Heart left ventricle (tissue), 16 donors: ENCODE data around the gene SUDS3. TPM values are rescaled to one million over a fixed set of nuclear protein-coding genes. Genes with fewer than 3 reads are reported as not detected.

Experiments
- ATAC-seq, 4 donors: fragments of 200-7000 bp; cut with Tn5 transposase; one replicate each; pipeline ENCODE4 v1.9.1; 2020 to 2022; ENCODE audit warnings: moderate library complexity in 4 of 4, mild to moderate bottlenecking in 3 of 4, moderate number of reproducible peaks in 1 of 4
- DNase-seq, 5 donors: peaks; one replicate each; pipeline ENCODE4 v3.0.0-alpha.2; 2020
- H3K27ac ChIP-seq, 12 donors: fragments of 200-600 bp; sonication (generic) in 4 of 12; one replicate each; pipeline versions ENCODE4 v1.5.0 to v1.8.0; 2016 to 2022; ENCODE audit warnings: mild to moderate bottlenecking in 2 of 12
- H3K27me3 ChIP-seq, 9 donors: fragments of 200-600 bp; sonication (generic) in 2 of 9; one replicate each; pipeline versions ENCODE4 v1.5.1 to v1.8.0; 2016 to 2022; ENCODE audit warnings: mild to moderate bottlenecking in 3 of 9
- H3K36me3 ChIP-seq, 9 donors: fragments of 200-600 bp; sonication (generic) in 2 of 9; one replicate each; pipeline versions ENCODE4 v1.5.0 to v1.8.0; 2018 to 2022; ENCODE audit warnings: mild to moderate bottlenecking in 2 of 9
- H3K4me1 ChIP-seq, 12 donors: fragments of 200-600 bp; sonication (generic) in 4 of 12; one replicate each; pipeline versions ENCODE4 v1.5.0 to v1.8.0; 2016 to 2022; ENCODE audit warnings: mild to moderate bottlenecking in 3 of 12
- H3K4me3 ChIP-seq, 12 donors: fragments of 200-600 bp; sonication (generic) in 4 of 12; one replicate each; pipeline versions ENCODE4 v1.5.0 to v1.8.0; 2017 to 2022; ENCODE audit warnings: mild to moderate bottlenecking in 9 of 12, moderate library complexity in 4 of 12
- H3K9me3 ChIP-seq, 12 donors: fragments of 200-600 bp; sonication (generic) in 4 of 12; one replicate each; pipeline versions ENCODE4 v1.5.0 to v1.8.0; 2016 to 2022; ENCODE audit warnings: mild to moderate bottlenecking in 1 of 12
- CTCF ChIP-seq, 12 donors: fragments of 200-600 bp; sonication (generic) in 4 of 12; IDR thresholded peaks; one replicate each; pipeline versions ENCODE4 v1.5.0 to v1.8.0; 2018 to 2022; ENCODE audit warnings: antibody characterized with exemption in 12 of 12, mild to moderate bottlenecking in 5 of 12
- POLR2A ChIP-seq, 2 donors: fragments of 450-650 bp; IDR thresholded peaks; one replicate each; pipeline ENCODE4 v1.6.1; 2017; ENCODE audit warnings: antibody characterized with exemption in 2 of 2, mild to moderate bottlenecking in 2 of 2, moderate library complexity in 2 of 2
- WGBS, 4 donors: extraction: QIAGEN DNeasy Blood & Tissue Kit in 2 of 4; methylation state at CpG; one replicate each; pipeline versions ENCODE4 v1.1.5 to v1.1.7; 2013 to 2018; 5-methylcytosine and 5-hydroxymethylcytosine counted together
- intact Hi-C, 10 donors: fragments of 100-400 bp; cut with DNase I; formaldehyde crosslinking; loops; one replicate each; pipeline versions ENCODE4 v1.11.1 to v1.14.2; 2022
- polyA plus RNA-seq, 2 donors: library from polyadenylated mRNA; stranded (reverse); fragments of 200-250 nt; gene quantifications; one replicate each; pipeline ENCODE4 v1.2.3, GENCODE V29; 2013
- total RNA-seq, 9 donors: library from RNA; depleted of rRNA in 2 of 9; stranded (reverse); fragments of >200 nt in 2 of 9; fragmentation: NEBNext Ultra II Directional in 3 of 9; extraction: Animal tissue kit (Norgen Biotek cat#: 25700) in 3 of 9; gene quantifications; one replicate each; pipeline versions ENCODE4 v1.1.0 to v1.2.4, GENCODE V29; 2016 to 2023
- donor health status: ischemic (EF 13 %, LVEDD 7.1; RV severe dilation, severe dysfunction).
- donor health status: healthy with polysubstance abuse.
- donor health status: DM: no; HTN: yes; CAD: no.
- donor health status: DM: no; HTN: no; CAD: no.
- donor health status: ischemic (EF 25% LVEDD 6.9; RV normal size, moderate dysfunction).
- donor health status: ischemic (EF 25% LVEDD 5.7; RV mildly dilated, moderate dysfunction).
- donor health status: healthy.
- donor health status: DM: yes; HTN: yes; CAD: no.
- donor health status: ischemic (EF 35%, LVEDD 5.7; RV mildly dilated, moderate dysfunction).
- donor health status: nonischemic (EF 11% LVEDD 7.7; RV severe dilation, severe dysfunction).
- donor health status: DM: yes; HTN: yes; CAD: no.
- donor health status: PGD.
- donor health status: ischemic (EF 29% LVEDD 5.4; RV normal size, mild dysfunction).
- donor health status: nonischemic (EF 23%, LVEDD 6.1; RV moderate dilation, normal function).

SUDS3 gene
- total and polyA plus RNA-seq, 11 donors, result 8.0 to 32.1 (median 21.4) TPM

- TF ChIP-seq POLR2A (IDR thresholded peaks at IDR 0.05) (no peak), CTCF (IDR thresholded peaks at IDR 0.05) (no peak)
- no peaks in the 10 kb centered on the region for H3K27me3 ChIP-seq
- H3K9me3 ChIP-seq, result no peaks in the 10 kb centered on the region
- H3K27ac ChIP-seq, result no peak overlapping the region
- DNase-seq (no peak), ATAC-seq (no peak)
- 65 to 79% (median 72%) methylated on average over 2 of the region's 2 CpGs for whole genome bisulfite sequencing, 4 donors
- no peak overlapping the region for H3K4me3 ChIP-seq
- H3K36me3 ChIP-seq, result no peaks in the 10 kb centered on the region
- peaks cover 0 to 29% (median 4%) of the 10 kb centered on the region in 12 donors for H3K4me1 ChIP-seq
- intact Hi-C loops, result no loop called here
These were observed 34.3 kb upstream of the SUDS3 start for GRCh38 chr12:118342090-118342489.

GRCh38 chr12:118344829-118345228, 31.5 kb upstream of the SUDS3 start:
- intact Hi-C loops, result no loop called here

GRCh38 chr12:118345355-118345754, 31.0 kb upstream of the SUDS3 start:
- Histone ChIP-seq H3K4me3 (no peak overlapping the region), H3K4me1 (peaks cover 0 to 33% (median 8%) of the 10 kb centered on the region in 12 donors), H3K36me3 (no peaks in the 10 kb centered on the region), H3K27me3 (no peaks in the 10 kb centered on the region), H3K9me3 (no peaks in the 10 kb centered on the region), H3K27ac (no peak overlapping the region)
- DNase-seq (no peak), ATAC-seq (no peak)
- intact Hi-C loops, result no loop called here
- 40 to 46% (median 46%) methylated on average over 1 of the region's 1 CpG for WGBS, 4 donors
- TF ChIP-seq CTCF (IDR thresholded peaks at IDR 0.05) (no peak), POLR2A (IDR thresholded peaks at IDR 0.05) (no peak)

More at GRCh38 chr12:118344829-118345228, 31.5 kb upstream of the SUDS3 start:
- ATAC-seq (no peak), DNase-seq (no peak)
- H3K27ac ChIP-seq, result no peak overlapping the region
- TF ChIP-seq CTCF (IDR thresholded peaks at IDR 0.05) (no peak), POLR2A (IDR thresholded peaks at IDR 0.05) (no peak)
- no peak overlapping the region for H3K4me3 ChIP-seq
- H3K9me3 ChIP-seq, result no peaks in the 10 kb centered on the region
- no peaks in the 10 kb centered on the region for H3K36me3 ChIP-seq
- peaks cover 0 to 33% (median 8%) of the 10 kb centered on the region in 12 donors for H3K4me1 ChIP-seq
- no peaks in the 10 kb centered on the region for H3K27me3 ChIP-seq

- Histone ChIP-seq H3K36me3 (no peaks in the 10 kb centered on the region), H3K27ac (peak overlapping the region in 1 of 12 donors; percentile 32), H3K4me1 (peaks cover 0 to 33% (median 8%) of the 10 kb centered on the region in 12 donors), H3K4me3 (no peak overlapping the region), H3K27me3 (no peaks in the 10 kb centered on the region), H3K9me3 (no peaks in the 10 kb centered on the region)
- intact Hi-C loops, result no loop called here
- 47 to 58% (median 57%) methylated on average over 7 of the region's 7 CpGs for WGBS, 4 donors
- no peak for DNase-seq
- peak in 2 of 4 donors; percentile 61 to 67 for ATAC-seq
- TF ChIP-seq CTCF (IDR thresholded peaks at IDR 0.05) (no peak), POLR2A (IDR thresholded peaks at IDR 0.05) (no peak)
These were observed 29.5 kb upstream of the SUDS3 start for GRCh38 chr12:118346895-118347294.
